Muscle of leg (tissue), 11 donors: ENCODE results near the gene TBCB. TPM values are rescaled to one million over a fixed set of nuclear protein-coding genes. Genes with fewer than 3 reads are reported as not detected.
A peak's percentile ranks its signal among the peaks of the same experiment; 100 is the strongest.

ENCODE experiments used
- DNase-seq: peaks from one replicate; pipeline ENCODE4 v3.0.0; 2013
- H3K27ac ChIP-seq: one replicate; pipeline ENCODE4 v1.5.1; 2013; ENCODE audit warnings: mild to moderate bottlenecking, low read length, control low read depth
- H3K27me3 ChIP-seq: one replicate; pipeline ENCODE4 v1.6.1; 2013; ENCODE audit warnings: low read length; ENCODE audit not compliant: control insufficient read depth, insufficient read depth
- H3K36me3 ChIP-seq: one replicate; pipeline ENCODE4 v1.6.1; 2013; ENCODE audit warnings: low read length; ENCODE audit not compliant: control insufficient read depth, insufficient read depth
- H3K4me1 ChIP-seq: one replicate; pipeline ENCODE4 v1.6.1; 2013; ENCODE audit warnings: low read length; ENCODE audit not compliant: control insufficient read depth, insufficient read depth
- H3K4me3 ChIP-seq: one replicate; pipeline ENCODE4 v1.5.1; 2013; ENCODE audit warnings: low read length, control low read depth
- H3K9me3 ChIP-seq: replicated peaks from 2 replicates; pipeline ENCODE4 v1.6.1; 2013; ENCODE audit warnings: low read depth, low read length; ENCODE audit not compliant: control insufficient read depth
- WGBS: methylation state at CpG from one replicate; pipeline ENCODE4 v1.1.5; 2013; ENCODE audit warnings: missing lambda C conversion rate; ENCODE audit not compliant: insufficient coverage; 5-methylcytosine and 5-hydroxymethylcytosine counted together
- polyA plus RNA-seq, 8 donors: library from polyadenylated mRNA; unstranded; fragments of 120-200 nt; gene quantifications; one replicate each; pipeline versions ENCODE4 v1.2.1 to v1.2.3, GENCODE V29; 2013; ENCODE audit warnings: inconsistent platforms in 1 of 8, low replicate concordance in 1 of 8; ENCODE audit not compliant: insufficient read length in 8 of 8, insufficient read depth in 1 of 8
- total RNA-seq: library from RNA; stranded (reverse); fragments of 120-200 nt; gene quantifications from one replicate; pipeline ENCODE4 v1.2.4, GENCODE V29; 2013

TBCB gene
- total and polyA plus RNA-seq, 9 donors = 86.5 to 129 (median 91.2) TPM

DNA sequence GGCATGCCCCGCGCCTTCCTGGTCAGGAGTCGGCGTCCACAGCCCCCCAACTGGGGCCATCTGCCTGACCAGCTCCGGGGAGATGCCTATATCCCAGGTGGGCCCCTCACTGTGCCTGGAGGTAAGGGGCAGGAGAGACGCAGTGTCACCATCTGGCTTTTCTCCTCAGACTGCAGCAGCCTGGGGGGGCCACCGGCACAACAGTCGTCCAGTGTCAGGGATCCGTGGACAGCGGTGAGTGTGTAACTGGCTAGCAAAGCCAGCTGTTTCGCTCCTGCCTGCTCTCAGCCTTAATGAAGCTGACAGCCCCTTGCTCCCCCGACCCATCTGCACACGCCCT is 4.1 kb upstream of the TBCB start:
- peaks cover 18% of the 10 kb centered on the region for H3K4me1 ChIP-seq
- H3K4me3 ChIP-seq = no peak overlapping the region
- no peak for DNase-seq
- no peaks in the 10 kb centered on the region for H3K9me3 ChIP-seq
- no peaks in the 10 kb centered on the region for H3K27me3 ChIP-seq
- no peak overlapping the region for H3K27ac ChIP-seq
- WGBS = 57% methylated on average over 13 of the region's 13 CpGs
- peaks cover 26% of the 10 kb centered on the region for H3K36me3 ChIP-seq

GRCh38 chr19:36112678-36113077 is 2.6 kb upstream of the TBCB start:
- H3K36me3 ChIP-seq = peaks cover 31% of the 10 kb centered on the region
- no peak for DNase-seq
- H3K9me3 ChIP-seq = no peaks in the 10 kb centered on the region
- no peak overlapping the region for H3K4me3 ChIP-seq
- WGBS = 91% methylated on average over 10 of the region's 10 CpGs
- peaks cover 21% of the 10 kb centered on the region for H3K4me1 ChIP-seq
- no peak overlapping the region for H3K27ac ChIP-seq
- H3K27me3 ChIP-seq = no peaks in the 10 kb centered on the region

DNA sequence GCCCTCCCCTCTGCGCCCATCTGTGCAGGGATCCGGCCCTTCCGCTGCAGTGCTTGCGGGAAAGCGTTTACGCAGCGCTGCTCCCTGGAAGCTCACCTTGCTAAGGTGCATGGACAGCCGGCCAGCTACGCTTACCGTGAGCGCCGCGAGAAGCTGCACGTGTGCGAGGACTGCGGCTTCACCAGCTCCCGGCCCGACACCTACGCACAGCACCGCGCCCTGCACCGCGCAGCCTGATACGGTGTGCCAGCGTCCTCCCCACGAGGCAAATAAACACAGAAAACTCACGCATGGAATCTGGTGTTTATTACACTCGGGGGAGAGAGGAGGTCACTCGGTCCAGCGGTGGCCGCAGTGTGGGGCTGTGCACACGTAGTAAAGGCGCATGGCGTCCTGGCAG is 1.8 kb upstream of the TBCB start:
- no peak for DNase-seq
- no peak overlapping the region for H3K4me3 ChIP-seq
- H3K36me3 ChIP-seq = peaks cover 38% of the 10 kb centered on the region
- H3K27ac ChIP-seq = no peak overlapping the region
- peaks cover 21% of the 10 kb centered on the region for H3K4me1 ChIP-seq
- 85% methylated on average over 30 of the region's 34 CpGs for WGBS
- H3K9me3 ChIP-seq = no peaks in the 10 kb centered on the region
- no peaks in the 10 kb centered on the region for H3K27me3 ChIP-seq

- H3K36me3 ChIP-seq = peaks cover 45% of the 10 kb centered on the region
- WGBS = 6% methylated on average over 30 of the region's 48 CpGs
These were observed 1.2 kb upstream of the TBCB start for GRCh38 chr19:36113894-36114720.

DNA sequence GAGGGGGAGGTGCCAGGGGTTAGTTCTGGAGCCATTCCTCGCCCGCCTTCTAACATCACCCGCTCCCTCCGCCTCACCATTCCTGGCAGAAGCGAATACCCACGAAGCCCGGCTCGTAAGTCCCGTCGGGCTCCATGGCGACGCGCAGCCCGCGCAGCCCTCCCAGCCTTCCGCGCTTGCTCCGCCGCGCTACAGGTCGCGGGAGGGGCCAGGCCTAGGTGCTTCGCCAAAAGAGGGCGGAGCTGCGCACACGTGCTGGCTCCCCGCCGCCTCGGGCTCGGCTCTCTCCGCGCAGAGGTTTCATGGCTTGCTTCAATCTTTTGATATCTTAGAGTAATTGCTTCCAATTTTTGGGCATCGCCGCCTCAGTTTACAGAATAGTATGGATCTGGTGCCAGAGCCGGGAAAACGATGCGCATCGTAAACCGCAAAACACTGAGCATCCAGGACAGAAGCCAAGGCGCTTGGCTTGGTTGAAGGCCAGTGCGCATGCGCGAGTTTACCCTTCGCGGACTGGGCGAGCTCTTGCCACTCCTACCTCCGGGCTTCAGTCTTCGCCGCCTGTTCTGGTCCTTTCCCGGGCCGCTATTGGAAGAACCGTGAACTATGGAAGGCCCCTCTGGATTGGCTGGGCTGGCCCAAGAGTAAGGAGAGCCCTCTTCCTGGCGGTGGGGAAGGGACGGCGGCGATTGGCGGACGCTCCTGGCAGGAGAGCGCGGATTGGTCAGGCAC is 381 bp upstream of the TBCB start, which contains the start of gene POLR2I:
Gene POLR2I, minus strand, starts transcription at position 155 of the 732 bp plus-strand sequence. Its CDS starts 19 bp downstream, at position 136.
- Histone ChIP-seq H3K27me3 (no peaks in the 10 kb centered on the region), H3K36me3 (peaks cover 49% of the 10 kb centered on the region), H3K9me3 (no peaks in the 10 kb centered on the region), H3K4me3 (peak within 1 kb of the TSS; percentile 78), H3K27ac (peak within 1 kb of the TSS; percentile 95), H3K4me1 (peaks cover 21% of the 10 kb centered on the region)
- peak; percentile 100 for DNase-seq
- under 1% methylated on average over 54 of the region's 60 CpGs for WGBS

More at GRCh38 chr19:36113894-36114720, 1.2 kb upstream of the TBCB start:
- Histone ChIP-seq H3K4me3 (peak overlapping the region; percentile 78), H3K9me3 (no peaks in the 10 kb centered on the region), H3K27me3 (no peaks in the 10 kb centered on the region), H3K27ac (peak overlapping the region; percentile 95), H3K4me1 (peaks cover 21% of the 10 kb centered on the region)
- peak; percentile 61 for DNase-seq

- Histone ChIP-seq H3K9me3 (no peaks in the 10 kb centered on the region), H3K36me3 (peaks cover 60% of the 10 kb centered on the region), H3K27ac (no peak overlapping the region), H3K27me3 (no peaks in the 10 kb centered on the region), H3K4me1 (peaks cover 21% of the 10 kb centered on the region), H3K4me3 (no peak overlapping the region)
- 80% methylated on average over 1 of the region's 1 CpG for WGBS
- no peak for DNase-seq
These were observed 1.0 kb downstream of the TBCB start for GRCh38 chr19:36116344-36116637.

DNA sequence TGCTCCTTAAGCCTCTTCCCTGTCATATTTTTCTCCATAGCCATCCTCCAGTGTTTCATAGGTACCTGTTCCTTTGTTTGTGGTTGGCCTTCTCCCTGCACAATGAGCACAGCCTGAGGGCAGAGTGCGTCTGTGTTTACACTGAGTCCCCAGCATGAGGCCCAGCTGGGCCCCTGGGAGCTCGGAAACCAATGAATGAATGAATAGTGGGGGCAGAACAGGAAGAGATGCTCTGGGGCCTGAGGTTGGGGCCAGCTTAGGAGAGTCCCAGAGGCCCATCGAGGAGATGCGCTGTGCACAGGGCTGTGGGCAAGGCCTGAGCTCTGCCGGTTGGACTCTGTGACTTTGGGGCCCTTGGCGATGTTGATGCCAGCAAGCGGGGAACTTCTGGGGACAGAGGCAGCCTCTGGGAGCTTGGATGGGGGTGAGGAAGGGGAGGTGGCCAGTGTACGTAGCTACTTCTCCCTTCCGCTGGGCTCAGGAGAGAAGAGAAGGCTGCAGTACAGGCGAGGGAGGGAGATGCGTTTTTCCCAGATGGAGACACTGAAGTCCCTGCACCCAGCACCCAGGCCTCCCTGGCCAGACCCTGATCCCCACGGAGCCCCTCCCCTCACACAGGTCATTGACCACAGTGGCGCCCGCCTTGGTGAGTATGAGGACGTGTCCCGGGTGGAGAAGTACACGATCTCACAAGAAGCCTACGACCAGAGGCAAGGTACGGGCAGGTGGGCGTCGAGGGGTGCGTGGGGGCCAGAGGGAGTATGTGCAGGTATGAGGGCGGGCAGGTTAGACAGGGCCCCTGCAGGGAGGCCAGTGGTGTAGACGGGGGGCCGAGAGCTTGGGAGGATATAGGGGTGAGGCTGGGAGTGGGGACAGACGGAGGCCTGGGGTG is 5.1 kb downstream of the TBCB start:
- Histone ChIP-seq H3K4me1 (peaks cover 8% of the 10 kb centered on the region), H3K36me3 (peaks cover 72% of the 10 kb centered on the region), H3K9me3 (no peaks in the 10 kb centered on the region), H3K27me3 (no peaks in the 10 kb centered on the region), H3K27ac (no peak overlapping the region), H3K4me3 (no peak overlapping the region)
- DNase-seq = no peak
- 83% methylated on average over 21 of the region's 26 CpGs for WGBS

DNA sequence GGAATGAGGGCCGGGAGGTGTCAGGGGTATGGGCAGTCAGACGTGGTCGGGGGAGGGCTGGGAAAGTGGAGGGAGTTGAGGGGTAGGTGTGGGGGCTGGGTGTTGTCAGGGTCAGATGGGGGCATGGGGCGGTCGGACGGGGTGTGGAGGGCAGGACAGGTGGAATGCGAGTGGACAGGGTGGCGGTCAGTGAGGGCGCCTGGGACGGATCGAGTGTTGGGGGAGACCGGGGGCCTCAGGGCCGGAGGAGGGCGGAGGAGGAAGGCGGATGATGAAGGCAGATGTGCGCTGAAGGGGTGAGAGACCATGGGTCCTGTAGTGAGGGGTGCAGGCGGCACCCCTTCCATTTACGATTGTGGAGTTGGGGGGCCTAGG is 5.7 kb downstream of the TBCB start:
- WGBS = 89% methylated on average over 18 of the region's 18 CpGs
- H3K9me3 ChIP-seq = no peaks in the 10 kb centered on the region
- H3K4me1 ChIP-seq = peaks cover 5% of the 10 kb centered on the region
- no peak for DNase-seq
- no peak overlapping the region for H3K4me3 ChIP-seq
- no peaks in the 10 kb centered on the region for H3K27me3 ChIP-seq
- peaks cover 78% of the 10 kb centered on the region for H3K36me3 ChIP-seq
- no peak overlapping the region for H3K27ac ChIP-seq

GRCh38 chr19:36121486-36122124 is 6.3 kb downstream of the TBCB start:
- H3K4me3 ChIP-seq = no peak overlapping the region
- no peaks in the 10 kb centered on the region for H3K9me3 ChIP-seq
- DNase-seq = no peak
- H3K27me3 ChIP-seq = no peaks in the 10 kb centered on the region
- peaks cover 78% of the 10 kb centered on the region for H3K36me3 ChIP-seq
- H3K4me1 ChIP-seq = no peaks in the 10 kb centered on the region
- WGBS = 85% methylated on average over 45 of the region's 49 CpGs
- H3K27ac ChIP-seq = no peak overlapping the region
